Measurements from ENCODE around the gene ANGPTL3.
"Not testable (repeated sequence)": the region's sequence is repeated elsewhere in the genome, so short reads cannot be mapped to it uniquely, and the experiment has no call there.

ANGPTL3 gene

GRCh38 chr1:62597281-62597680 is at the start of gene ANGPTL3:
Gene ANGPTL3, plus strand, starts transcription at chr1:62597520. Its CDS starts 47 bp downstream, at chr1:62597567.
- no peak for DNase-seq (ENCODE audit: low spot score)

- DNase-seq (ENCODE audit: low spot score): no peak
Observed at GRCh38 chr1:62561306-62561705, 36.0 kb upstream of the ANGPTL3 start.

DNA sequence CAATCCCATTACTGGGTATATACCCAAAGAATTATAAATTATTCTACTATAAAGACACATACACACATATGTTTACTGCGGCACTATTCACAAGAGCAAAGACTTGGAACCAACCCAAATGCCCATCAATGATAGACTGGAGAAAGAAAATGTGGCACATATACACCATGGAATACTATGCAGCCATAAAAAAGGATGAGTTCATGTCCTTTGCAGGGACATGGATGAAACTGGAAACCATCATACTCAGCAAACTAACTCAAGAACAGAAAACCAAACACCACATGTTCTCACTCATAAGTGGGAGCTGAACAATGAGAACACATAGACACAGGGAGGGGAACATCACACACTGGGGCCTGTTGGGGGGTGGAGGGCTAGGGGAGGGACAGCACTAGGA is 30.1 kb upstream of the ANGPTL3 start:
- DNase-seq (ENCODE audit: low spot score): not testable (repeated sequence)

- DNase-seq (ENCODE audit: low spot score): not testable (repeated sequence)
Observed at GRCh38 chr1:62567926-62568325, 29.4 kb upstream of the ANGPTL3 start.

GRCh38 chr1:62571517-62571916 is 25.8 kb upstream of the ANGPTL3 start:
- DNase-seq (ENCODE audit: low spot score): not testable (repeated sequence)

DNA sequence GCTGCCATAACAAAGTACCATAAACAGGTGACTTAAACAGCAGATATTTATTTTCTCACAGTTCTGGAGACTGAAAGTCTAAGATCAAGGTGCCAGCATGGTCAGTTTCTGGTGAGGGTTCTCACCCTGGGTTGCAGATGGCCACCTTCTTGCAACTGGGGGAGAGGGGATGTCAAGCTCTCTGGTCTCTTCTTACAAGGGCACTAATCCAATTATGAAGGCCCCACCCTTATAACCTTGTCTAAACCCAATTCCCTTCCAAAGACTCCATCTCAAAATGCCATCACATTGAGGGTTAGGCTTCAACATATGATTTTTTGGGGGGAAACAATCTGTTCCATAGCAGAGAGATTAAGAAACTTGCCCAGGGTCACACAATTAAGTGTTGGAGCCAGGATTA is 24.8 kb upstream of the ANGPTL3 start:
- no peak for DNase-seq (ENCODE audit: low spot score)

- DNase-seq (ENCODE audit: low spot score): no peak
Observed at GRCh38 chr1:62573675-62574074, 23.6 kb upstream of the ANGPTL3 start.

- DNase-seq (ENCODE audit: low spot score): no peak
Observed at GRCh38 chr1:62585469-62586155, 11.7 kb upstream of the ANGPTL3 start.

DNA sequence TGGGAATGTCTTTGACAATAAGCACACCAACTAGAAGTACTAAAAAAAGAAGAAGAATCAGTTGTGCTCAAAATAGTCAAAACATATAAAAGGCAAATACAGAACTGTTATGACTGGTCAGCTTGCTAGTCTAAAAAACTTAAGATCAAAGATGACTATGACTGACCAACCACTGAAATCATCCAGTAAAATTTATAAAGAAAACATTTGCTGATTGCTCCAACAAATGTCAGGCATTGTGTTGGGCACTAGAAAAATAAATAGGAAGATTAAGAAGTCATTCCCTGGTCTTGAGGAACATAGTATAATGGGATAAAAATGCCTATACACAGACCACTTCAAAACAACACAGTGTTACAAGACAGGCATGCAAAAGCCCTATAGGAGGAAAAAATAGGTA is 9.3 kb upstream of the ANGPTL3 start:
- no peak for DNase-seq (ENCODE audit: low spot score)

- DNase-seq (ENCODE audit: low spot score): no peak
Observed at GRCh38 chr1:62589321-62589720, 8.0 kb upstream of the ANGPTL3 start.

DNA sequence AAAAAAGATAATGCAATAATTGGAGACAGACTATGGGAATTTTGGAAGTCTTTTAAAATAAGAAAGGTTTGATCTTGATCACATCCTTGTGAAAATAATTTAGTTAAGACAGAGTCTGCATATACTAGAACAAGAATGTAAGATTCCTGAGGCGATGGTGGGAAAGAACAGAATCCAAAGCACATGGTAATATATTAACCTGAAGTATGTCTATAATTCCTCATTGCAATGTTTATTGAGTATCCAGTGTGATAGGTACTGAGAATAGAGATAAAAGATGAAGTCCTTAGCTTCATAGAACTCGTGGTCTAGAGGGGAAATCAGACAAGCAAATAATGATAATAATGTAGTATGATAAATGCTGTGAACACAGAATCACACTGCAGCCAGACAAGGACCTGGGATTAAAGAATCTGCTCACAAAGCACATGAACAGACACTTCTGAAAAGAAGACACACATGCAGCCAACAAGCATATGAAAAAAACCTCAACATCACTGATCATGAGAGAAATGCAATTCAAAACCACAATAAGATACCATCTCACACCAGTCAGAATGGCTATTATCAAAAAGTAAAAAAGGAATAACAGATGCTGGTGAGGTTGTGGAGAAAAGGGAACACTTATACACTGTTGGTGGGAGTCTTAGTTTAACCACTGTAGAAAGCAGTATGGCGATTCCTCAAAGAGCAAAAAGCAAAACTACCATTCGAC is 6.9 kb upstream of the ANGPTL3 start:
- DNase-seq (ENCODE audit: low spot score): no peak

DNA sequence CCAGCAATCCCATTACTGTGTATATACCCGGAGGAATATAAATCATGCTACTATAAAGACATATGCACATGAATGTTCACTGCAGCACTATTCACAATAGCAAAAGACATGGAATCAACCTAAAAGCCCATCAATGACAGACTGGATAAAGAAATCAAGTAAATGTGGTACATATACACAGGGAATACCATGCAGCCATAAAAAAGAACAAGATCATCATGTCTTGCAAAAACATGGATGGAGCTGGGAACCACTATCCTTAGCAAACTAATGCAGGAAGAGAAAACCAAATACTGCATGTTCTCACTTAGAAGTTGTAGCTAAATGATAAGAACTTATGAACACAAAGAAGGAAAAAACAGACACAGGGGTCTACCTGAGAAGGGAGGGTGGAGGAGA is 6.4 kb upstream of the ANGPTL3 start:
- DNase-seq (ENCODE audit: low spot score): no peak

- no peak for DNase-seq (ENCODE audit: low spot score)
Observed at GRCh38 chr1:62593825-62594394, 3.4 kb upstream of the ANGPTL3 start.

DNA sequence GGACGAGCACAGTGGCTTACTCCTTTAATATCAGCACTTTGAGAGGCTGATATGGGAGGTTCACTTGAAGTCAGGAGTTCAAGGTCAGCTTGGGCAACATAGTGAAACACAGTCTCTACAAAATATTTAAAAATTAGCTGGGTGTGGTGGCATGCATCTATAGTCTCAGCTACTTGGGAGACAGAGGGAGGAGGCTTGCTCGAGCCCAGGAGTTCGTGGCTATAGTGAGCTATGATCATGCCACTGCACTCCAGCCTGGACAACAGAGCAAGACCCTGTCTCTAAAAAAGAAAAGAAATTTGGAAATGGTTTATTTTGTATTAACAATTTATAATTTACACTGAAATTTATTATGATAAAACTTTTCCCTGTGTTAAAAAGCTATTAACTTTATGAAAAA is 1.7 kb upstream of the ANGPTL3 start:
- DNase-seq (ENCODE audit: low spot score): no peak

DNA sequence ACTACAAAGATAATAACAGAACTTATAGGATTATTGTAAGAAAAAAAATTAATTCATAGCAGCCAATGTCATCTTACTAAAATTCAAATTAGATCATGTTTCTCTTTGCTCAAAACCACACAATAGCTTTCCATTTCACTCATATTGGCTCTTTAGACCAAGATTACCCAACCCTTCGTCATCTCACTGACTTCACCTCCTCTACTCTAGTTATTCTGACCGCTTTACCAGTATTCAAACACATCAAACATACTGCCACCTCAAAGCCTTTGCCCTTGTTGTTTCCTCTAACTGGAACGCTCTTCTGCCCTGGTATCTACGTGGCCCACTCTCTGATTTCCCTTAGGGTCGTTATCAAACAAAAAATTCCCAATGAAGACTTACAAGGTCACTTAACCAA is 1.7 kb downstream of the ANGPTL3 start:
- DNase-seq (ENCODE audit: low spot score): no peak

DNA sequence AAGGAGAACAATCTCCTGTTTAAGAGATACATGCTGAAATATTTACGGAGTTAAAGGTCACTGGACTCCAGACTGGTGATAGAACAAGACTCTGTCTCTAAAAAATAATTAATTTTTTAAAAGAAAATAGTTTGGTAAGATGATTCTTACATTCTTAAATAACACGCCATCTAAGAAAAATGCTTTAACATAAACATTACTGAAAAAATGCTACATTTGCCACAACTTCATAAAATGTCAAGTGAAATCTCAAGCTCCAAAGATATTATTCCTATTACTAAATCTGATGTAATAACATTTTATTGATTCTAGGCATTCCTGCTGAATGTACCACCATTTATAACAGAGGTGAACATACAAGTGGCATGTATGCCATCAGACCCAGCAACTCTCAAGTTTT is 4.1 kb downstream of the ANGPTL3 start:
- no peak for DNase-seq (ENCODE audit: low spot score)

DNA sequence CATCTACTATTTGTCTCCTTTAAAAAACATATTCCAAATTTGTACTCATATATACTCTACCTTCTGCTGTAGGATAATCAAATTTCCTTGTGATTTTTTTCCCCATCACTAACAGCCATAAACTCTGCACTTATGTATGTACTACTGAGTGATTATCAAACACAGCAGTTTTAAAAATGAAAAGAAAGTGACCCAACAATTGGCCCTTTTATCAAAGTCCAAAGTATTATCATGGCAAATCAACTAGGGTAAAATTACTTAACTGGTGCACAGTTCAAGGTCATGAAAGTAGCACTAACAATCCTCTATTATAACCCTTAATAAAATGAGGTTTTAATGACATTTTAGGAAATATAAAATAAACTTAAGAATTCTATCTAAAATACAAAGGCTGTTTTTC is 11.6 kb downstream of the ANGPTL3 start:
- DNase-seq (ENCODE audit: low spot score): no peak

GRCh38 chr1:62610588-62610987 is 13.3 kb downstream of the ANGPTL3 start:
- DNase-seq (ENCODE audit: low spot score): not testable (repeated sequence)

- no peak for DNase-seq (ENCODE audit: low spot score)
Observed at GRCh38 chr1:62612770-62613169, 15.4 kb downstream of the ANGPTL3 start.

DNA sequence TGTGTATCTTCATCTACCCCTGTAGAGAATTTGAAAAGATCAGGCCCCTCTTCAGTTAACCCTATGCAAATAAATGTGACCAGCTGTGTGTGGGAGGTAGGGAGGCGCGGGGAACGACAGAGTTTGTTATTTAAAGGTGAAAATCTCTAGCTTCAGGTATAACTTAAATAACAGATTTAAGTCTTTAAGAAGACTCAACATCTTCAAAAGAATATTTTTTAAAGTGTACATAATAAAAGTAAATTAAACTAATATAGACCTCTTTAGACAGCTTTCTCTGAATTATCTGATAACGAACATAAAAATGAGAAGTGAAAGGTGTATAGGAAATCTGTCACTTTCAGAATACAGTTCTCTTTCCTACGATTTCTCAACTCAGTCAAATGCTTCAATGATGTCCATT is 16.0 kb downstream of the ANGPTL3 start:
- no peak for DNase-seq (ENCODE audit: low spot score)

- DNase-seq (ENCODE audit: low spot score): no peak
Observed at GRCh38 chr1:62613890-62614289, 16.6 kb downstream of the ANGPTL3 start.

- DNase-seq (ENCODE audit: low spot score): peak; percentile 41
Observed at GRCh38 chr1:62621907-62622306, 24.6 kb downstream of the ANGPTL3 start.

- no peak for DNase-seq (ENCODE audit: low spot score)
Observed at GRCh38 chr1:62625415-62625814, 28.1 kb downstream of the ANGPTL3 start.
